H9 (cell line): ENCODE results near the gene GAP43. TPM values are rescaled to one million over a fixed set of nuclear protein-coding genes. Genes with fewer than 3 reads are reported as not detected.

ENCODE experiments used
- DNase-seq: peaks from one replicate; pipeline ENCODE4 v3.0.0-alpha.2; 2017
- H2AFZ ChIP-seq: one replicate; pipeline ENCODE4 v1.6.1; 2013; ENCODE audit warnings: mild to moderate bottlenecking, low read length, control low read depth, moderate library complexity
- H2AK5ac ChIP-seq: 2 replicates; pipeline ENCODE4 v1.6.1; 2013; ENCODE audit warnings: low read length, control low read depth, mixed read lengths; ENCODE audit not compliant: insufficient read length
- H2BK120ac ChIP-seq: one replicate; pipeline ENCODE4 v1.6.1; 2013; ENCODE audit warnings: low read depth, mild to moderate bottlenecking, low read length, control low read depth, inconsistent platforms; ENCODE audit not compliant: poor library complexity, severe bottlenecking
- H2BK12ac ChIP-seq: 2 replicates; pipeline ENCODE4 v1.6.1; 2013; ENCODE audit warnings: low read length, control low read depth, mixed read lengths, low read depth; ENCODE audit not compliant: insufficient read length
- H2BK15ac ChIP-seq: 2 replicates; pipeline ENCODE4 v1.6.1; 2013; ENCODE audit warnings: low read depth, low read length, control low read depth
- H2BK20ac ChIP-seq: one replicate; pipeline ENCODE4 v1.6.1; 2013; ENCODE audit warnings: low read depth, mild to moderate bottlenecking, low read length, control low read depth, inconsistent platforms; ENCODE audit not compliant: poor library complexity, severe bottlenecking
- H2BK5ac ChIP-seq: 2 replicates; pipeline ENCODE4 v1.6.1; 2013; ENCODE audit warnings: low read length, control low read depth, mixed read lengths; ENCODE audit not compliant: insufficient read length
- H3K14ac ChIP-seq: 2 replicates; pipeline ENCODE4 v1.6.1; 2013; ENCODE audit warnings: low read length, control low read depth; ENCODE audit not compliant: insufficient read depth
- H3K18ac ChIP-seq: 2 replicates; pipeline ENCODE4 v1.6.1; 2013; ENCODE audit warnings: low read depth, mild to moderate bottlenecking, mixed read lengths, low read length, control low read depth; ENCODE audit not compliant: insufficient read length
- H3K23ac ChIP-seq: 2 replicates; pipeline ENCODE4 v1.6.1; 2013; ENCODE audit warnings: low read length, control low read depth, mixed read lengths, low read depth; ENCODE audit not compliant: insufficient read length
- H3K23me2 ChIP-seq: 2 replicates; pipeline ENCODE4 v1.6.1; 2013; ENCODE audit warnings: low read depth, mild to moderate bottlenecking, mixed read lengths, low read length, control low read depth; ENCODE audit not compliant: insufficient read length, poor library complexity, severe bottlenecking
- H3K27ac ChIP-seq: 2 replicates; pipeline ENCODE4 v1.5.1; 2013; ENCODE audit warnings: low read length, control low read depth, mixed read lengths, low read depth; ENCODE audit not compliant: insufficient read length
- H3K27me3 ChIP-seq: 2 replicates; pipeline ENCODE4 v1.6.1; 2013; ENCODE audit warnings: low read length, control low read depth, inconsistent platforms; ENCODE audit not compliant: insufficient read depth
- H3K4ac ChIP-seq: 2 replicates; pipeline ENCODE4 v1.6.1; 2013; ENCODE audit warnings: low read depth, mild to moderate bottlenecking, control low read depth, inconsistent platforms, low read length, moderate library complexity
- H3K4me1 ChIP-seq: 2 replicates; pipeline ENCODE4 v1.6.1; 2013; ENCODE audit warnings: low read length, control low read depth, inconsistent platforms; ENCODE audit not compliant: insufficient read depth
- H3K4me2 ChIP-seq: 2 replicates; pipeline ENCODE4 v1.6.1; 2013; ENCODE audit warnings: low read length, control low read depth, mixed read lengths; ENCODE audit not compliant: insufficient read length, insufficient read depth
- H3K56ac ChIP-seq: 2 replicates; pipeline ENCODE4 v1.6.1; 2013; ENCODE audit warnings: low read depth, mild to moderate bottlenecking, mixed read lengths, low read length, control low read depth; ENCODE audit not compliant: insufficient read length
- H3K79me1 ChIP-seq: 2 replicates; pipeline ENCODE4 v1.6.1; 2013; ENCODE audit warnings: low read depth, mild to moderate bottlenecking, moderate library complexity, low read length, control low read depth, inconsistent platforms; ENCODE audit not compliant: insufficient read depth, poor library complexity, severe bottlenecking
- H3K79me2 ChIP-seq: 2 replicates; pipeline ENCODE4 v1.6.1; 2013; ENCODE audit warnings: low read length, control low read depth, inconsistent platforms; ENCODE audit not compliant: insufficient read depth
- H3K9ac ChIP-seq: 2 replicates; pipeline ENCODE4 v1.6.1; 2013; ENCODE audit warnings: low read length, control low read depth, mixed read lengths; ENCODE audit not compliant: insufficient read length; ENCODE audit errors: extremely low read depth
- H3K9me3 ChIP-seq: one replicate; pipeline ENCODE4 v1.6.1; 2013; ENCODE audit warnings: low read depth, low read length, inconsistent platforms; ENCODE audit not compliant: control insufficient read depth
- H3T11ph ChIP-seq: one replicate; pipeline ENCODE4 v1.6.1; 2013; ENCODE audit warnings: mild to moderate bottlenecking, low read length, control low read depth, inconsistent platforms
- H4K20me1 ChIP-seq: one replicate; pipeline ENCODE4 v1.6.1; 2013; ENCODE audit not compliant: control insufficient read depth, insufficient read length, insufficient read depth
- H4K5ac ChIP-seq: 2 replicates; pipeline ENCODE4 v1.6.1; 2013; ENCODE audit warnings: low read depth, mild to moderate bottlenecking, mixed read lengths, low read length, control low read depth; ENCODE audit not compliant: insufficient read length
- H4K8ac ChIP-seq: replicated peaks from 2 replicates; pipeline ENCODE4 v1.6.1; 2013; ENCODE audit warnings: low read length, control low read depth, mixed read lengths, low read depth; ENCODE audit not compliant: insufficient read length
- H4K91ac ChIP-seq: 2 replicates; pipeline ENCODE4 v1.6.1; 2013; ENCODE audit warnings: low read depth, mild to moderate bottlenecking, moderate library complexity, mixed read lengths, low read length, control low read depth; ENCODE audit not compliant: insufficient read length
- H3K27ac Mint-ChIP-seq, 3 experiments: 2 replicates in 2 of 3; 3 replicates in 1 of 3; pipeline ENCODE4 v1.8.0; 2020 to 2021; ENCODE audit warnings: mixed read lengths in 3 of 3, mild to moderate bottlenecking in 1 of 3, moderate library complexity in 1 of 3
- H3K27me3 Mint-ChIP-seq: 2 replicates; pipeline ENCODE4 v1.8.0; 2021; ENCODE audit warnings: low read depth, mild to moderate bottlenecking, moderate library complexity, mixed read lengths
- H3K36me3 Mint-ChIP-seq, 3 experiments: 2 replicates in 2 of 3; 3 replicates in 1 of 3; pipeline ENCODE4 v1.8.0; 2020 to 2021; ENCODE audit warnings: low read depth in 3 of 3, mixed read lengths in 3 of 3; ENCODE audit not compliant: insufficient read depth in 1 of 3
- H3K4me1 Mint-ChIP-seq, 2 experiments: 2 replicates each; pipeline ENCODE4 v1.8.0; 2020; ENCODE audit warnings: mixed read lengths in 2 of 2
- H3K4me3 Mint-ChIP-seq, 2 experiments: 2 replicates in 1 of 2; 3 replicates in 1 of 2; pipeline ENCODE4 v1.8.0; 2020 to 2021; ENCODE audit warnings: mild to moderate bottlenecking in 2 of 2, mixed read lengths in 2 of 2, moderate library complexity in 1 of 2
- H3K9me3 Mint-ChIP-seq, 2 experiments: 2 replicates in 1 of 2; 3 replicates in 1 of 2; pipeline ENCODE4 v1.8.0; 2020; ENCODE audit warnings: mild to moderate bottlenecking in 2 of 2, mixed read lengths in 2 of 2, moderate library complexity in 1 of 2
- WGBS: extraction: QIAGEN DNeasy Blood & Tissue Kit; methylation state at CpG from one replicate; pipeline ENCODE4 v1.1.7; 2013; ENCODE audit warnings: missing lambda C conversion rate, low lambda C conversion rate, mixed read lengths; ENCODE audit not compliant: insufficient read length; ENCODE audit errors: extremely low coverage; 5-methylcytosine and 5-hydroxymethylcytosine counted together
- total RNA-seq: library from RNA; stranded (reverse); gene quantifications from 2 replicates; pipeline ENCODE4 v1.2.1, GENCODE V29; 2021
- TF ChIP-seq, protein P1 (sequence below): fragments of 200-600 bp; sonication (generic); conservative IDR thresholded peaks from 3 replicates; pipeline ENCODE4 v1.8.0; 2021; ENCODE audit warnings: antibody characterized with exemption, mild to moderate bottlenecking

The GAP43 gene
- total RNA-seq, 1 experiment from 2014 or later: 12.8 TPM

DNA sequence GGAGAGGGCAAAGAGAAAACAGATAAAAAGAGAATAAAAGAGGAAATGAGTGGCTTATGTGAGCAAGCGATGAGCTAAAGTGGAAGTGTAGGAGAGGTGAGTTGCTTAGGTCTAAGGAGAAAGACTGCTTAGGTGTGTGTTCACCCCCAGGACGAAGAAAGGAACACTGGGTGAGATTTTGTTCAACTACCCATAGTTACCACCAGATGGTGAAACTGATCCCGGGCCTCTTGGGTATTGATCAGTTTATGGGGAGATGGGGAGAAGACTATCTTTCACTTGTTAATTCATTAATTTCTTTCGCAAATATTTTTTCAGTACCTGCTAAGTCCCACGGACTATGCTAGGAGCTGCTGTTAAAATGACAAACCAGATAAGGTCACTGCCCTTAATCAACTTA is 33.9 kb downstream of the GAP43 start:
- Histone ChIP-seq H4K91ac (no peak overlapping the region), H2AK5ac (no peak overlapping the region), H3T11ph (no peak overlapping the region), H3K18ac (no peak overlapping the region), H3K23ac (no peak overlapping the region), H3K56ac (no peak overlapping the region), H3K27ac (no peak overlapping the region), H3K4me1 (peaks cover 6% of the 10 kb centered on the region; the same call in 1 of the 2 replicates), H3K4ac (no peak overlapping the region), H2BK120ac (no peak overlapping the region), H2BK20ac (no peak overlapping the region), H3K23me2 (peaks cover 4% of the 10 kb centered on the region), H2AFZ (no peak overlapping the region), H3K9ac (no peak overlapping the region), H3K9me3 (no peaks in the 10 kb centered on the region), H3K79me2 (no peaks in the 10 kb centered on the region), H4K5ac (no peak overlapping the region), H3K4me2 (no peak overlapping the region), H3K79me1 (no peaks in the 10 kb centered on the region), H4K20me1 (no peaks in the 10 kb centered on the region), H3K27me3 (no peaks in the 10 kb centered on the region), H2BK5ac (no peak overlapping the region), H2BK12ac (no peak overlapping the region), H4K8ac (no peak overlapping the region), H2BK15ac (no peak overlapping the region), H3K14ac (no peak overlapping the region)
- peak overlapping the region in 1 of 2 experiments; percentile 13; a peak in 3 of 5 replicates for H3K4me3 Mint-ChIP-seq
- 0 out of 7 replicates have a peak overlapping the region, but pooled peaks of 1 of the 3 experiments have one; percentile 5 for H3K27ac Mint-ChIP-seq
- DNase-seq: peak; percentile 30
- H3K36me3 Mint-ChIP-seq: no peaks in the 10 kb centered on the region
- no peaks in the 10 kb centered on the region for H3K9me3 Mint-ChIP-seq
- H3K4me1 Mint-ChIP-seq: peaks cover 35 to 37% of the 10 kb centered on the region in 2 experiments
- WGBS: no CpG with 5 or more reads among the region's 5 CpGs
- H3K27me3 Mint-ChIP-seq: no peaks in the 10 kb centered on the region; the same call in 1 of the 2 replicates
- TF ChIP-seq, protein P1, sequence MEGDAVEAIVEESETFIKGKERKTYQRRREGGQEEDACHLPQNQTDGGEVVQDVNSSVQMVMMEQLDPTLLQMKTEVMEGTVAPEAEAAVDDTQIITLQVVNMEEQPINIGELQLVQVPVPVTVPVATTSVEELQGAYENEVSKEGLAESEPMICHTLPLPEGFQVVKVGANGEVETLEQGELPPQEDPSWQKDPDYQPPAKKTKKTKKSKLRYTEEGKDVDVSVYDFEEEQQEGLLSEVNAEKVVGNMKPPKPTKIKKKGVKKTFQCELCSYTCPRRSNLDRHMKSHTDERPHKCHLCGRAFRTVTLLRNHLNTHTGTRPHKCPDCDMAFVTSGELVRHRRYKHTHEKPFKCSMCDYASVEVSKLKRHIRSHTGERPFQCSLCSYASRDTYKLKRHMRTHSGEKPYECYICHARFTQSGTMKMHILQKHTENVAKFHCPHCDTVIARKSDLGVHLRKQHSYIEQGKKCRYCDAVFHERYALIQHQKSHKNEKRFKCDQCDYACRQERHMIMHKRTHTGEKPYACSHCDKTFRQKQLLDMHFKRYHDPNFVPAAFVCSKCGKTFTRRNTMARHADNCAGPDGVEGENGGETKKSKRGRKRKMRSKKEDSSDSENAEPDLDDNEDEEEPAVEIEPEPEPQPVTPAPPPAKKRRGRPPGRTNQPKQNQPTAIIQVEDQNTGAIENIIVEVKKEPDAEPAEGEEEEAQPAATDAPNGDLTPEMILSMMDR: peak; percentile 48; the same call in 2 of the 3 replicates
